CD4-positive, alpha-beta T cell (primary cell): ENCODE data around the gene SELP. TPM values are rescaled to one million over a fixed set of nuclear protein-coding genes. Genes with fewer than 3 reads are reported as not detected.

Source experiments
- ATAC-seq: fragments of 200-7000 bp; cut with Tn5 transposase; one replicate; pipeline ENCODE4 v1.10.0; 2022; ENCODE audit warnings: mild to moderate bottlenecking; ENCODE audit not compliant: poor library complexity
- CTCF ChIA-PET: fragments of 350-600 bp; sonication (Branson Sonifier 250); formaldehyde crosslinking; loops from one replicate; lab custom pipeline; 2021; ENCODE audit warnings: antibody characterized with exemption, inconsistent platforms; lab: Charles Lee
- POLR2A ChIA-PET: fragments of 350-600 bp; sonication (Branson Sonifier 250); formaldehyde crosslinking; loops from one replicate; lab custom pipeline; 2021; ENCODE audit warnings: antibody characterized with exemption, inconsistent platforms; lab: Charles Lee
- DNase-seq, 14 experiments: peaks; one replicate each; pipeline ENCODE4 v3.0.0-alpha.2; 2013 to 2020; ENCODE audit warnings: mixed read lengths in 2 of 14
- H3K27ac ChIP-seq, 2 donors: one replicate each; pipeline versions ENCODE4 v1.5.1 to v1.7.0; 2013; ENCODE audit warnings: low read length in 2 of 2, low read depth in 1 of 2, mild to moderate bottlenecking in 1 of 2
- H3K27me3 ChIP-seq, 2 experiments: 1 replicate in 1 of 2; 2 replicates in 1 of 2; pipeline versions ENCODE4 v1.6.1 to v1.7.0; 2013; ENCODE audit warnings: low read length in 2 of 2, control low read depth in 1 of 2, mild to moderate bottlenecking in 1 of 2, moderate library complexity in 1 of 2; ENCODE audit not compliant: insufficient read depth in 2 of 2, control insufficient read depth in 1 of 2
- H3K36me3 ChIP-seq: one replicate; pipeline ENCODE4 v1.6.1; 2013; ENCODE audit warnings: low read length, control low read depth; ENCODE audit not compliant: insufficient read depth
- H3K4me1 ChIP-seq: one replicate; pipeline ENCODE4 v1.6.1; 2013; ENCODE audit warnings: low read length, control low read depth; ENCODE audit not compliant: insufficient read depth
- H3K4me3 ChIP-seq: one replicate; pipeline ENCODE4 v1.5.1; 2013; ENCODE audit warnings: mild to moderate bottlenecking, low read length, moderate library complexity
- H3K9me3 ChIP-seq, 2 experiments: 1 replicate in 1 of 2; 2 replicates in 1 of 2; pipeline versions ENCODE4 v1.6.1 to v1.7.0; 2013; ENCODE audit warnings: low read length in 2 of 2, mild to moderate bottlenecking in 2 of 2, control low read depth in 1 of 2, moderate library complexity in 1 of 2; ENCODE audit not compliant: control insufficient read depth in 1 of 2, insufficient read depth in 1 of 2
- H3K27ac Mint-ChIP-seq: one replicate; pipeline ENCODE4 v1.8.0; 2020; ENCODE audit warnings: mixed read lengths
- H3K27me3 Mint-ChIP-seq: one replicate; pipeline ENCODE4 v1.8.0; 2021; ENCODE audit warnings: mixed read lengths
- H3K36me3 Mint-ChIP-seq: one replicate; pipeline ENCODE4 v1.8.0; 2021; ENCODE audit warnings: low read depth, mixed read lengths
- H3K4me1 Mint-ChIP-seq: one replicate; pipeline ENCODE4 v1.8.0; 2021; ENCODE audit warnings: low read depth, mixed read lengths
- H3K4me3 Mint-ChIP-seq: one replicate; pipeline ENCODE4 v1.8.0; 2020; ENCODE audit warnings: mild to moderate bottlenecking, mixed read lengths
- H3K9me3 Mint-ChIP-seq: one replicate; pipeline ENCODE4 v1.8.0; 2020; ENCODE audit warnings: mixed read lengths
- CTCF ChIP-seq: fragments of 200-600 bp; IDR thresholded peaks from one replicate; pipeline ENCODE4 v1.8.0; 2022; ENCODE audit warnings: antibody characterized with exemption, mild to moderate bottlenecking
- intact Hi-C, 2 experiments: fragments of 100-400 bp; cut with DNase I in 1 of 2; cut with micrococcal nuclease in 1 of 2; formaldehyde crosslinking; loops; one replicate each; pipeline versions ENCODE4 v1.15.1 to v1.9.0; 2023 to 2025; cut with DNase I, micrococcal nuclease
- total RNA-seq, 174 experiments: library from RNA in 2 of 174; stranded (reverse) in 2 of 174; gene quantifications; one replicate each; pipeline ENCODE4 v1.2.3 and lab custom pipeline; 2021 to 2026

SELP gene
- total RNA-seq, 2 experiments from 2014 or later = 1.3 to 1.4 TPM

- H3K36me3 Mint-ChIP-seq = peaks cover 3% of the 10 kb centered on the region
- POLR2A ChIA-PET = no interaction called here
- no peaks in the 10 kb centered on the region for H3K9me3 Mint-ChIP-seq
- TF ChIP-seq CTCF = no peak
- H3K27ac ChIP-seq = no peak overlapping the region
- DNase-seq (no peak), ATAC-seq (no peak)
- no peak overlapping the region for H3K4me3 Mint-ChIP-seq
- H3K4me1 Mint-ChIP-seq = peaks cover 4% of the 10 kb centered on the region
- no peaks in the 10 kb centered on the region for H3K27me3 Mint-ChIP-seq
- intact Hi-C loops = loop anchor here (2.0 to 5.0 kb wide), 4 partner anchors 66 to 1206 kb away; no protein-coding TSS in a partner anchor
- H3K36me3 ChIP-seq = no peaks in the 10 kb centered on the region
- H3K27ac Mint-ChIP-seq = no peak overlapping the region
- no peaks in the 10 kb centered on the region for H3K9me3 ChIP-seq
- H3K4me1 ChIP-seq = no peaks in the 10 kb centered on the region
- CTCF ChIA-PET = interaction anchor here (0.7 to 7.9 kb wide), 2 partner anchors 164 to 948 kb away, joined by 3 to 48 read pairs; no protein-coding TSS in a partner anchor
- no peak overlapping the region for H3K4me3 ChIP-seq
- H3K27me3 ChIP-seq = no peaks in the 10 kb centered on the region
These were observed 81.6 kb downstream of the SELP start for GRCh38 chr1:169548282-169548681.

GRCh38 chr1:169546087-169546995 is 83.6 kb downstream of the SELP start:
- peak; percentile 82 for TF ChIP-seq CTCF
- intact Hi-C loops = loop anchor here (1.0 to 5.0 kb wide), 6 partner anchors 64 to 1204 kb away; no protein-coding TSS in a partner anchor
- H3K36me3 ChIP-seq = peaks cover 8% of the 10 kb centered on the region
- peaks cover 7% of the 10 kb centered on the region for H3K36me3 Mint-ChIP-seq
- no peaks in the 10 kb centered on the region for H3K27me3 ChIP-seq
- ChIA-PET POLR2A (interaction anchor here (1.0 kb wide), 1 partner anchor 60 kb away, joined by 3 read pairs; no protein-coding TSS in a partner anchor), CTCF (interaction anchor here (0.6 to 7.9 kb wide), 14 partner anchors 9 to 1106 kb away, joined by 3 to 48 read pairs (median 4); partner anchors contain the start of genes BLZF1, NME7 and SLC19A2)
- no peak overlapping the region for H3K4me3 Mint-ChIP-seq
- no peak overlapping the region for H3K27ac Mint-ChIP-seq
- H3K4me3 ChIP-seq = no peak overlapping the region
- peak; percentile 22 to 86 (median 33) for DNase-seq
- H3K27me3 Mint-ChIP-seq = no peaks in the 10 kb centered on the region
- H3K4me1 Mint-ChIP-seq = peaks cover 4% of the 10 kb centered on the region
- no peaks in the 10 kb centered on the region for H3K9me3 Mint-ChIP-seq
- no peaks in the 10 kb centered on the region for H3K9me3 ChIP-seq
- no peak overlapping the region for H3K27ac ChIP-seq
- peak; percentile 89 for ATAC-seq
- H3K4me1 ChIP-seq = no peaks in the 10 kb centered on the region

GRCh38 chr1:169545472-169545871 is 84.5 kb downstream of the SELP start:
- no peaks in the 10 kb centered on the region for H3K27me3 Mint-ChIP-seq
- H3K9me3 Mint-ChIP-seq = no peaks in the 10 kb centered on the region
- H3K27me3 ChIP-seq = no peaks in the 10 kb centered on the region
- ChIA-PET POLR2A (no interaction called here), CTCF (interaction anchor here (1.1 to 7.9 kb wide), 5 partner anchors 10 to 1106 kb away, joined by 3 to 48 read pairs (median 4); partner anchors contain the start of gene SLC19A2)
- no peak overlapping the region for H3K4me3 ChIP-seq
- intact Hi-C loops = loop anchor here (2.0 to 5.0 kb wide), 4 partner anchors 63 to 1203 kb away; no protein-coding TSS in a partner anchor
- no peak overlapping the region for H3K27ac Mint-ChIP-seq
- H3K4me1 ChIP-seq = no peaks in the 10 kb centered on the region
- no peak for DNase-seq
- H3K27ac ChIP-seq = no peak overlapping the region
- H3K9me3 ChIP-seq = no peaks in the 10 kb centered on the region
- H3K4me1 Mint-ChIP-seq = peaks cover 4% of the 10 kb centered on the region
- TF ChIP-seq CTCF = no peak
- ATAC-seq = no peak
- H3K36me3 ChIP-seq = peaks cover 8% of the 10 kb centered on the region
- no peak overlapping the region for H3K4me3 Mint-ChIP-seq
- peaks cover 7% of the 10 kb centered on the region for H3K36me3 Mint-ChIP-seq
